AG09319 (cell line): ENCODE data around the gene EEIG2.

ENCODE experiments used
- DNase-seq: peaks from one replicate; pipeline ENCODE4 v3.0.0-alpha.2; 2010; ENCODE audit warnings: low read depth; ENCODE audit errors: extremely low read depth
- TF ChIP-seq, protein P1 (sequence below): IDR thresholded peaks from 2 replicates; pipeline ENCODE4 v1.5.1; 2011; ENCODE audit warnings: low read depth, mild to moderate bottlenecking, inconsistent platforms, low read length, moderate library complexity

EEIG2 gene

DNA sequence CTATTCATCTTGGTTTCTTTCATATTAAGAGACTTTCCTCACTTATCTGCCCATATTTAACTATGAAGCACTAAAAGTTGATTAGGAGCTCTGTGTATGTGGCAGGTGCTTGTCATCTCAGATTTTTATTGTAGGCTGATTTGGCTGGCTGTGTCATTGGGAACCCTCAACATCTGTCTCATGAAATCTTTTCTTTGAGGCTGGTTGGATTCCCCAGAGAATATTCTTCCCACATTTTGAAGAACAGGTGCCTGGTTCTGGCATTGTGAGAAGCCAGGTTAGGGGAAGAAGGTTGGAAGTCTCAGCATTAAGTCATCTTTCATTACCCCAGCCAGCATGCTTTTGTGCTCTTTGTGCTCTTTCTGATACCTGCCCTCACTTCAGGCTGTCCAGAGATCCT is 37.1 kb downstream of the EEIG2 start:
- DNase-seq = no peak

DNA sequence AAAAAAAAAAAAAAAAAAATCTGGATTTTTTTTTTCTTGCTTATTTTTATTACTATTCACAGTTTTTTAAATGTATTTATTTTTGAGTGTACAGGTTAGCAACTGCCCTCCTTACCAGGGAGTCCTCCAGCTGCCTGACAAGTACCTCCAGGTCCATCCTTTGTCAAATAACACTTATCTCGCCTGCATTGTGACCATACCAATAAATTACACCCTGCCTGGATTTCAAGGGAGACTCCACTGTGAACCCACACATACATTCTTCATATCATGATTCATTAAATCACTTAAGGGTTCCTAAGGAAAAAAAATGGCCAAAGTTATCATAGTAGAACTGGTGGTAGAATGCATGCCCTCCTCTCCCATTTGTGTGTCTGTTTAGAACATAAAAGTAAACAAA is 38.4 kb downstream of the EEIG2 start:
- TF ChIP-seq, protein P1, sequence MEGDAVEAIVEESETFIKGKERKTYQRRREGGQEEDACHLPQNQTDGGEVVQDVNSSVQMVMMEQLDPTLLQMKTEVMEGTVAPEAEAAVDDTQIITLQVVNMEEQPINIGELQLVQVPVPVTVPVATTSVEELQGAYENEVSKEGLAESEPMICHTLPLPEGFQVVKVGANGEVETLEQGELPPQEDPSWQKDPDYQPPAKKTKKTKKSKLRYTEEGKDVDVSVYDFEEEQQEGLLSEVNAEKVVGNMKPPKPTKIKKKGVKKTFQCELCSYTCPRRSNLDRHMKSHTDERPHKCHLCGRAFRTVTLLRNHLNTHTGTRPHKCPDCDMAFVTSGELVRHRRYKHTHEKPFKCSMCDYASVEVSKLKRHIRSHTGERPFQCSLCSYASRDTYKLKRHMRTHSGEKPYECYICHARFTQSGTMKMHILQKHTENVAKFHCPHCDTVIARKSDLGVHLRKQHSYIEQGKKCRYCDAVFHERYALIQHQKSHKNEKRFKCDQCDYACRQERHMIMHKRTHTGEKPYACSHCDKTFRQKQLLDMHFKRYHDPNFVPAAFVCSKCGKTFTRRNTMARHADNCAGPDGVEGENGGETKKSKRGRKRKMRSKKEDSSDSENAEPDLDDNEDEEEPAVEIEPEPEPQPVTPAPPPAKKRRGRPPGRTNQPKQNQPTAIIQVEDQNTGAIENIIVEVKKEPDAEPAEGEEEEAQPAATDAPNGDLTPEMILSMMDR = no peak

More for the DNA sequence above, 37.1 kb downstream of the EEIG2 start:
- TF ChIP-seq, protein P1 = no peak

DNA sequence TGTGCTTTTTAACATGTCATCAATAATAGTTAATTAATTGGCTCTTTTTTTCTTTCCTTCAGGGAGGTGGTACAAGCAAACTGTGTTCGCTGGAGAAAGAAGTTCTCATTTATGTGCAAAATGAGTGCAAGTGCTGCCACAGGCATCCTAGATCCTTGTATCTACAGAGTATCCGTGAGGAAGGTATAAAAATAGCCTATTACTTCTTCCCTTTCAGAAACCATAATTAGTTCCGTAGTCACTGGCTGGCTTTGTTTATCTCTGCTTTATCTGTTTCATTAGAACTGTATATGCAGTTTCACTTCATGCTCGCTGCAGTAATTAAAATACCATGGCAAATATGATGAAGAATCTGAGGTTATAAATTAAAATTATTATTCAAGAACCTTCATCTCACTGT is 40.6 kb downstream of the EEIG2 start:
- no peak for DNase-seq
- TF ChIP-seq, protein P1 = no peak

More for the DNA sequence above, 38.4 kb downstream of the EEIG2 start:
- DNase-seq = no peak

DNA sequence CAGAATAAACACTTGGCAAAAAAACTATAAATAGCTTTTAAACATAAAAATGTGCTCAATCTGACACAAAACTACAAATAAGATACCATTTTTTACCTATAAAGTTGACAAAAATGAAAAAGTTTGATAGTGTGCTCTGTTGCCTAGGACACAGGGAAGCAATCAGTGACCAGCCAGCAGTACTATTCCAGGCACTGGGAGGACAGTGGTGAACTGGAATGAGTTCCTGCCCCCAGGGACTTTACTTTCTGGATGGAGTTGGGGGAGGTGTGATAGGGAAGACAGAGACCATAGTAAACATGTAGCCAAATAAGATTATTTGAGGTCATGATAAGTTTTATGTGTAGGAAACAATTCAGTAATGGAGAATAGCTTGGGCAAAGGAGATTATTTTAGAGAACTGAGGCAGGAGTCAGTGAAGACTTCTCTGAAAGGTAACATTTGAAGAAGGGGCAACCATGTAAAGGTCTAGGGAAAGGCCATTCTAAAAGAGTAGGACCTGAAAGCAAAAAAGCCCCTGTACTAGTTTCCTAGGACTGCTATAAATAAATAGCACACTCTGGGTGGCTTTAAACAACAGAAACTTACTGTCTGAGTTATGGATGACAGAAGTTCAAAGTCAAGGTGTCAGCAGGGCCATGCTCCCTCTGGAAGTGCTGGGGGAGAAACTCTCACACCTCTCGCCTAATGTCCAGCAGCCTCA is 42.0 kb downstream of the EEIG2 start:
- TF ChIP-seq, protein P1 = no peak
- no peak for DNase-seq

DNA sequence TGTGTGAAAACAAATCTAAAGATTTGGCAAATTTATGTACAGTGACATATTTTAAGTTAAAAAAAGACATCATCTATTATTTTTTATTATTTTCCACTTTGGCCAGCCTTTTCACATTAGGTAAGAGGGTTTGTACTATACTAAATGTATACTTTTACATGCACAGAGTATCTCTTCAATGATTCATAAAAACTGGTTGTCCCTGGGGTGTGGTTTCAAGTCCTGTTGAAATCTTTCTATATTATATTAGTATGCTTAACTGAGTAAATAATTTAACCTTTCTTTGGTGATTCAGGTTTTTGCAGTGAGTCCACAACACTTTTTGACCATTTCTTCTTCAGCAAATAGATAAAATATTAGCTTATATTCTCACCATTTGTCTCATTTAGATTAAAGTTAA is 45.7 kb downstream of the EEIG2 start:
- TF ChIP-seq, protein P1 = no peak
- no peak for DNase-seq

DNA sequence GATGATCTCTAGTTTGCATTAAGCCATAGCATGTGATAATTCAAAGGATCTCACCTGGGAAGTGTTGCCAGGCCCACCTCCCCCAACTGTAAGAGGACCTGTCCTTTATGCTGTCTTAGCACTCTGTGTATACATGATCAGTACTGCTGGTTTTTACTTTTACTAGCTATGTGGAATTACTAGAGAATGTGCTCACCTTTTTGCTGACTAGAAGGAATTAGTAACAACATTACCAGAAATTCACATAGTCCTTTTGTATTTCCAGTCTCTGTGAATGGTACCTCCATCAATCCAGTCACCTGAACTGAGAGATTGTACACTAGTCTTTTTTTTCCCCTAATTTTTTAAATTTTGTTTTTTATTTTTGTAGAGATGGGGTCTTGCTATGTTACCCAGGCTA is 46.6 kb downstream of the EEIG2 start:
- TF ChIP-seq, protein P1 = no peak
- no peak for DNase-seq

DNA sequence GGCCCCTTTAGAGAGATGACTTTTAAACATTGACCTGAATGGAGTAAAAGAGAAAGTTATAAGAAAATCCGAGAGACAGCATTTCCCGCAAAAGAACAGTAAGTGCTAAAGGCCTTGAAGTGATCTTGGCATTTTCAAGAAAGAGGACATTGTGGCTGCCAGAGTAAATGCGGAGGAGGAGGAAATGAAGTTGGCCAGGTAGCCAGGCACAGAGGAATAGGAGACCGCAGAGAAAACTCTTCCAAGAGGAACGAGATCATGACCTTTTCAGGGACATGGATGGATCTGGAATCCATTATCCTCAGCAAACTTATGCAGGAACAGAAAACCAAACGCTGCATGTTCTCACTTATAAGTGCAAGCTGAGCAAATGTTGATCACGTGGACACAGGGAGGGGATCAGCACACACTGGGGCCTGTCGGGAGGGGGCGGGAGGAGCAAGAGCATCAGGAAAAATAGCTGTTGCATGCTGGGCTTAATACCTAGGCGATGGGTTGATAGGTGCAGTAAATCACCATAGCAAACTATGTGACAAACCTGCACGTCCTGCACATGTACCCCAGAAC is 49.7 kb downstream of the EEIG2 start:
- DNase-seq = no peak
- TF ChIP-seq, protein P1 = no peak
